Transverse colon (tissue), 4 donors: Measurements from ENCODE around the gene ACTR1A. TPM values are rescaled to one million over a fixed set of nuclear protein-coding genes. Genes with fewer than 3 reads are reported as not detected.

Experiments used
- DNase-seq: peaks from one replicate; pipeline ENCODE4 v3.0.0-alpha.2; 2019
- H3K27ac ChIP-seq, 4 donors: fragments of 200-600 bp; sonication (generic); 2 replicates each; pipeline ENCODE4 v1.5.1; 2016 to 2018; ENCODE audit warnings: inconsistent platforms in 4 of 4
- H3K27me3 ChIP-seq: fragments of 200-600 bp; sonication (generic); 2 replicates; pipeline ENCODE4 v1.5.1; 2017; ENCODE audit warnings: inconsistent platforms
- H3K36me3 ChIP-seq, 4 donors: fragments of 200-600 bp; sonication (generic); 2 replicates each; pipeline ENCODE4 v1.5.1; 2017 to 2019; ENCODE audit warnings: inconsistent platforms in 4 of 4
- H3K4me1 ChIP-seq, 4 donors: fragments of 200-600 bp; sonication (generic); 2 replicates each; pipeline ENCODE4 v1.5.1; 2017 to 2020; ENCODE audit warnings: inconsistent platforms in 4 of 4
- H3K4me3 ChIP-seq, 4 donors: fragments of 200-600 bp; sonication (generic); 1 replicate in 1 of 4; 2 replicates in 3 of 4; pipeline versions ENCODE4 v1.5.1 to v1.6.1; 2017 to 2019; ENCODE audit warnings: inconsistent platforms in 4 of 4
- H3K9me3 ChIP-seq, 2 donors: fragments of 200-600 bp; sonication (generic); 2 replicates each; pipeline ENCODE4 v1.5.1; 2017 to 2019; ENCODE audit warnings: inconsistent platforms in 2 of 2
- CTCF ChIP-seq, 5 experiments: fragments of 200-600 bp in 3 of 5; fragments of 450-650 bp in 2 of 5; sonication (generic) in 3 of 5; IDR thresholded peaks; 1 replicate in 2 of 5; 2 replicates in 3 of 5; pipeline ENCODE4 v1.5.1; 2016 to 2017; ENCODE audit warnings: antibody characterized with exemption in 5 of 5, inconsistent platforms in 3 of 5, mild to moderate bottlenecking in 2 of 5, moderate library complexity in 1 of 5
- EP300 ChIP-seq: sonication (generic); formaldehyde crosslinking; IDR thresholded peaks from one replicate; pipeline ENCODE4 v1.6.1; 2017; ENCODE audit warnings: antibody characterized with exemption, low read depth
- POLR2A ChIP-seq: fragments of 450-650 bp; IDR thresholded peaks from one replicate; pipeline ENCODE4 v1.6.1; 2016; ENCODE audit warnings: antibody characterized with exemption, mild to moderate bottlenecking, moderate library complexity
- POLR2AphosphoS5 ChIP-seq, 3 donors: sonication (generic); formaldehyde crosslinking; IDR thresholded peaks; one replicate each; pipeline ENCODE4 v1.6.1; 2016; ENCODE audit warnings: antibody characterized with exemption in 3 of 3
- WGBS, 2 donors: methylation state at CpG; one replicate each; pipeline ENCODE4 v1.1.5; 2018; ENCODE audit warnings: low coverage in 1 of 2; 5-methylcytosine and 5-hydroxymethylcytosine counted together
- in situ Hi-C, 4 donors: fragments of 200-750 bp; cut with MboI; loops; one replicate each; pipeline versions ENCODE4 v1.15.0 to v1.15.1; 2017; ENCODE audit warnings: low sequenced_read_pairs in 3 of 4, low pct_ligation_motif_present in 1 of 4, low pct_unique_long_range_greater_than_20kb in 1 of 4
- intact Hi-C: fragments of 100-400 bp; cut with DNase I; formaldehyde crosslinking; loops from one replicate; pipeline ENCODE4 v1.15.1; 2023; ENCODE audit warnings: low total_unique reads
- total RNA-seq, 4 donors: library from RNA; depleted of rRNA; stranded (reverse); fragments of >200 nt; gene quantifications; one replicate each; pipeline ENCODE4 v1.1.0, GENCODE V29; 2016

The ACTR1A gene
- total RNA-seq, 4 donors from 2014 or later: 49.7 to 90.8 (median 79.4) TPM

- intact Hi-C loops (loop anchor here (5.0 kb wide), 1 partner anchor 70 kb away; no protein-coding TSS in a partner anchor), in situ Hi-C loops (loop anchor here in 2 of 4 donors (5.0 kb wide), 2 partner anchors 75 to 80 kb away; no protein-coding TSS in a partner anchor)
- 58 to 100% methylated on average over 1 to 3 of the region's 3 CpGs for WGBS, 2 donors
- no peak for DNase-seq
- H3K4me3 ChIP-seq: no peak overlapping the region
- no peak overlapping the region for H3K27ac ChIP-seq
- no peaks in the 10 kb centered on the region for H3K9me3 ChIP-seq
- no peaks in the 10 kb centered on the region for H3K27me3 ChIP-seq
- H3K4me1 ChIP-seq: peaks cover 4 to 22% (median 20%) of the 10 kb centered on the region in 4 donors
- no peak for TF ChIP-seq EP300
- TF ChIP-seq POLR2AphosphoS5 (IDR thresholded peaks at IDR 0.05): no peak
- TF ChIP-seq CTCF (IDR thresholded peaks at IDR 0.05): no peak
- TF ChIP-seq POLR2A: no peak
- peaks cover 0 to 14% (median 7%) of the 10 kb centered on the region in 4 donors for H3K36me3 ChIP-seq
Measured at GRCh38 chr10:102507521-102507920, 5.0 kb upstream of the ACTR1A start.

GRCh38 chr10:102505462-102506115, 3.1 kb upstream of the ACTR1A start:
- no peak for TF ChIP-seq POLR2AphosphoS5 (IDR thresholded peaks at IDR 0.05)
- no peak for TF ChIP-seq POLR2A
- TF ChIP-seq CTCF (IDR thresholded peaks at IDR 0.05): no peak
- no peak for TF ChIP-seq EP300
- peak overlapping the region in 1 of 4 donors; percentile 88 for H3K27ac ChIP-seq
- no peaks in the 10 kb centered on the region for H3K9me3 ChIP-seq
- intact Hi-C loops (loop anchor here (5.0 kb wide), 1 partner anchor 72 kb away; no protein-coding TSS in a partner anchor), in situ Hi-C loops (loop anchor here in 2 of 4 donors (5.0 kb wide), 2 partner anchors 77 to 82 kb away; no protein-coding TSS in a partner anchor)
- peaks cover 0 to 11% (median 3%) of the 10 kb centered on the region in 4 donors for H3K36me3 ChIP-seq
- H3K4me3 ChIP-seq: peak overlapping the region in 1 of 4 donors; percentile 92
- DNase-seq: no peak
- 86 to 100% methylated on average over 2 to 10 of the region's 10 CpGs for WGBS, 2 donors
- H3K27me3 ChIP-seq: no peaks in the 10 kb centered on the region
- peaks cover 10 to 31% (median 29%) of the 10 kb centered on the region in 4 donors for H3K4me1 ChIP-seq

GRCh38 chr10:102504976-102505300, 2.4 kb upstream of the ACTR1A start:
- intact Hi-C loops (loop anchor here (5.0 kb wide), 1 partner anchor 72 kb away; no protein-coding TSS in a partner anchor), in situ Hi-C loops (loop anchor here in 2 of 4 donors (5.0 kb wide), 2 partner anchors 77 to 82 kb away; no protein-coding TSS in a partner anchor)
- Histone ChIP-seq H3K9me3 (no peaks in the 10 kb centered on the region), H3K27me3 (no peaks in the 10 kb centered on the region), H3K27ac (peak overlapping the region; percentile 88 to 94 (median 92)), H3K4me3 (peak overlapping the region in 3 of 4 donors; percentile 89 to 94 (median 92)), H3K4me1 (peaks cover 10 to 38% (median 31%) of the 10 kb centered on the region in 4 donors), H3K36me3 (peaks cover 0 to 8% (median 1%) of the 10 kb centered on the region in 4 donors)
- no peak for DNase-seq
- WGBS, 2 donors: 30 to 40% methylated on average over 2 to 5 of the region's 5 CpGs
- TF ChIP-seq EP300 (no peak), CTCF (IDR thresholded peaks at IDR 0.05) (no peak), POLR2AphosphoS5 (IDR thresholded peaks at IDR 0.05) (no peak)

- H3K4me1 ChIP-seq: peaks cover 10 to 44% (median 35%) of the 10 kb centered on the region in 4 donors
- no peaks in the 10 kb centered on the region for H3K9me3 ChIP-seq
- TF ChIP-seq POLR2AphosphoS5 (IDR thresholded peaks at IDR 0.05): no peak
- no peak for TF ChIP-seq CTCF (IDR thresholded peaks at IDR 0.05)
- no peak for TF ChIP-seq POLR2A
- TF ChIP-seq EP300: no peak
- in situ Hi-C loops (no loop called here), intact Hi-C loops (no loop called here)
- H3K4me3 ChIP-seq: peak overlapping the region; percentile 86 to 94 (median 90)
- H3K27me3 ChIP-seq: no peaks in the 10 kb centered on the region
- peak; percentile 29 for DNase-seq
- H3K36me3 ChIP-seq: peaks cover 0 to 3% (median 0%) of the 10 kb centered on the region in 4 donors
- 0 to 1% methylated on average over 27 to 42 of the region's 47 CpGs for WGBS, 2 donors
- H3K27ac ChIP-seq: peak overlapping the region; percentile 88 to 94 (median 92)
Measured at GRCh38 chr10:102504179-102504975, 1.9 kb upstream of the ACTR1A start.
